A549 (cell line): Measurements from ENCODE around the gene WHRN. TPM values are rescaled to one million over a fixed set of nuclear protein-coding genes. Genes with fewer than 3 reads are reported as not detected.

ENCODE experiments used
- ATAC-seq, 2 experiments: fragments of 200-7000 bp in 1 of 2; fragments of >200 bp in 1 of 2; cut with Nextera tagmentation in 1 of 2; cut with Tn5 transposase in 1 of 2; 3 replicates each; pipeline versions ENCODE4 v1.8.0 to v1.9.1; 2018 to 2020; ENCODE audit warnings: mild to moderate bottlenecking in 1 of 2, moderate library complexity in 1 of 2
- CTCF ChIA-PET: fragments of 300-600 bp; sonication (Branson Sonifier 250); formaldehyde crosslinking; extraction: SDS; loops from one replicate; lab custom pipeline; 2021; ENCODE audit warnings: antibody characterized with exemption, inconsistent platforms; lab: Yijun Ruan, JAX
- POLR2A ChIA-PET: fragments of 350-600 bp; formaldehyde crosslinking; extraction: SDS; loops from one replicate; lab custom pipeline; 2021; ENCODE audit warnings: antibody characterized with exemption, inconsistent platforms; lab: Yijun Ruan, JAX
- DNase-seq, 2 experiments: peaks; one replicate each; pipeline versions ENCODE4 v3.0.0 to v3.0.0-alpha.2; 2011 to 2016; ENCODE audit warnings: low read depth in 1 of 2, low spot score in 1 of 2
- FAIRE-seq: peaks from 2 replicates; lab custom pipeline; 2011; peaks lifted over from hg19 to GRCh38; lab: Jason Lieb, UNC
- H3K27ac ChIP-seq, 2 experiments: fragments of >200 bp; sonication (Bioruptor Twin); formaldehyde crosslinking; 3 replicates each; pipeline ENCODE4 v1.5.1; 2016 to 2017
- H3K4me1 ChIP-seq: fragments of >200 bp; sonication (Bioruptor Twin); formaldehyde crosslinking; 3 replicates; pipeline ENCODE4 v1.6.1; 2016
- H3K4me2 ChIP-seq: fragments of >200 bp; sonication (Bioruptor Twin); formaldehyde crosslinking; 3 replicates; pipeline ENCODE4 v1.6.1; 2016
- H3K4me3 ChIP-seq: fragments of >200 bp; sonication (Bioruptor Twin); formaldehyde crosslinking; 3 replicates; pipeline ENCODE4 v1.5.1; 2016
- H3K9me3 ChIP-seq: fragments of >200 bp; sonication (Bioruptor Twin); formaldehyde crosslinking; 3 replicates; pipeline ENCODE4 v1.6.1; 2016
- BHLHE40 ChIP-seq: IDR thresholded peaks from 2 replicates; pipeline ENCODE4 v1.6.1; 2012; ENCODE audit warnings: low read depth, low read length, inconsistent platforms
- CHD4 ChIP-seq: fragments of 200-600 bp; sonication (generic); IDR thresholded peaks from 2 replicates; pipeline ENCODE4 v1.6.1; 2016; ENCODE audit warnings: antibody characterized with exemption, mild to moderate bottlenecking, borderline replicate concordance
- EHMT2 ChIP-seq: fragments of 200-600 bp; sonication (generic); IDR thresholded peaks from 2 replicates; pipeline ENCODE4 v1.6.1; 2016; ENCODE audit warnings: antibody characterized with exemption, low read depth, mild to moderate bottlenecking, moderate library complexity
- FOSB ChIP-seq: fragments of 250-450 bp; sonication (Bioruptor Pico); IDR thresholded peaks from 2 replicates; pipeline ENCODE4 v1.5.0; 2020; ENCODE audit warnings: mild to moderate bottlenecking, moderate library complexity
- HOXA7 ChIP-seq: fragments of 250-450 bp; sonication (Bioruptor Pico); IDR thresholded peaks from 2 replicates; pipeline ENCODE4 v1.5.0; 2020; ENCODE audit warnings: mild to moderate bottlenecking, moderate library complexity
- HOXB13 ChIP-seq: fragments of 250-450 bp; sonication (Bioruptor Pico); IDR thresholded peaks from 2 replicates; pipeline ENCODE4 v1.5.0; 2020; ENCODE audit warnings: low read depth, mild to moderate bottlenecking, moderate library complexity
- HOXB5 ChIP-seq: fragments of 250-450 bp; sonication (Bioruptor Pico); IDR thresholded peaks from 2 replicates; pipeline ENCODE4 v1.5.0; 2020; ENCODE audit warnings: mild to moderate bottlenecking, moderate library complexity
- JUN ChIP-seq, 2 experiments: fragments of >200 bp; sonication (Bioruptor Twin); formaldehyde crosslinking; IDR thresholded peaks; 2 replicates in 1 of 2; 3 replicates in 1 of 2; pipeline ENCODE4 v1.6.1; 2016 to 2017
- JUNB ChIP-seq: fragments of >200 bp; sonication (Bioruptor Twin); formaldehyde crosslinking; IDR thresholded peaks from 2 replicates; pipeline ENCODE4 v1.6.1; 2016
- MAFK ChIP-seq: fragments of 450-650 bp; IDR thresholded peaks from 2 replicates; pipeline ENCODE4 v1.6.1; 2014; ENCODE audit not compliant: partially characterized antibody
- PHF8 ChIP-seq: fragments of 200-600 bp; sonication (generic); IDR thresholded peaks from 2 replicates; pipeline ENCODE4 v1.6.1; 2016; ENCODE audit warnings: low read depth, mild to moderate bottlenecking, antibody characterized with exemption, moderate library complexity, borderline replicate concordance
- RFX5 ChIP-seq: fragments of 450-650 bp; IDR thresholded peaks from 2 replicates; pipeline ENCODE4 v1.7.1; 2014; ENCODE audit warnings: antibody characterized with exemption, mild to moderate bottlenecking, moderate library complexity
- RNF2 ChIP-seq: fragments of 200-600 bp; sonication (generic); IDR thresholded peaks from 2 replicates; pipeline ENCODE4 v1.6.1; 2016; ENCODE audit warnings: low read depth, mild to moderate bottlenecking, antibody characterized with exemption, moderate library complexity, borderline replicate concordance
- SREBF2 ChIP-seq: fragments of 450-650 bp; IDR thresholded peaks from 2 replicates; pipeline ENCODE4 v1.6.1; 2014; ENCODE audit warnings: mild to moderate bottlenecking, moderate library complexity
- TP53 ChIP-seq: fragments of 250-450 bp; sonication (Bioruptor Pico); IDR thresholded peaks from 2 replicates; pipeline ENCODE4 v1.5.0; 2021; ENCODE audit warnings: mild to moderate bottlenecking, moderate library complexity
- WGBS: methylation state at CpG from one replicate; pipeline ENCODE4 v1.1.6; 2017; ENCODE audit errors: missing lambda C conversion rate; 5-methylcytosine and 5-hydroxymethylcytosine counted together
- polyA plus RNA-seq, 4 experiments: library from polyadenylated mRNA; depleted of rRNA in 3 of 4; stranded (reverse); fragments of >200 nt; fragmentation: RNase III in 1 of 4; extraction: RNeasy Plus Mini Kit Qiagen cat#74134 plus additional on column Dnase treatment in 1 of 4; gene quantifications; 2 replicates in 3 of 4; 3 replicates in 1 of 4; pipeline ENCODE4 v1.2.3, GENCODE V29; 2011 to 2017
- TF ChIP-seq, protein P1 (sequence below): fragments of 450-650 bp; IDR thresholded peaks from 2 replicates; pipeline ENCODE4 v1.6.1; 2014; ENCODE audit warnings: antibody characterized with exemption
- TF ChIP-seq, protein P2 (sequence below): fragments of >200 bp; sonication (Bioruptor Twin); formaldehyde crosslinking; IDR thresholded peaks from 3 replicates; pipeline ENCODE4 v1.5.1; 2016

WHRN gene
- polyA plus RNA-seq, 2 of the 4 experiments (the other 2 are of a cell fraction), result 1.2 to 3.2 TPM

DNA sequence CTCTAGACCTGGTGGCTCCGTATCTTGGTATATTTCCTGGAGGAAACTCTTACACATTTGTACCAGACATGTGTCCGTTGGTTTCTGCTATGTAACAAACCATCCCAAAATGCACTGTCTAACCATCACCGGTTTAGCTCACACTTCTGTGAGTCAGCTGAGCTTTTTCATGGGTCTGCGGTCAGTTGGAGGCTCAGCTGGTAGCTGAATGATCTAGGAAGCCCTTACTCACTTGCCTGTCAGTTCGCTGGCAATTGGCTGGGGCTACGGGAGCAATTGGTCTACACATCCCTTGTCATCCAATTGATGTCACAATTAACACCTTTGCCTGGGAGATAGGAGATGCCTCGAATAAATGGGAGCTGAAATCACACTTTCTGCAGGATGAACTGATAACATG is 11.6 kb upstream of the WHRN start:
- Histone ChIP-seq H3K4me2 (no peak overlapping the region), H3K4me3 (no peak overlapping the region), H3K27ac (no peak overlapping the region), H3K4me1 (0 out of 3 replicates have a peak, but pooled peaks cover 3% of the 10 kb centered on the region), H3K9me3 (no peaks in the 10 kb centered on the region)
- POLR2A ChIA-PET, result no interaction called here
- DNase-seq (no peak), FAIRE-seq (no peak), ATAC-seq (peak; percentile 38 to 48; a peak in 2 of 6 replicates)
- WGBS, result 31% methylated on average over 7 of the region's 7 CpGs
- CTCF ChIA-PET, result interaction anchor here (1.7 to 2.9 kb wide), 3 partner anchors 8 to 32 kb away, joined by 4 to 19 read pairs (median 8); no protein-coding TSS in a partner anchor
- TF ChIP-seq PHF8 (no peak), RNF2 (no peak), FOSB (CRISPR knock-in tag) (no peak), EHMT2 (no peak), SREBF2 (no peak), HOXA7 (CRISPR knock-in tag) (no peak), BHLHE40 (no peak)
- TF ChIP-seq, protein P1, sequence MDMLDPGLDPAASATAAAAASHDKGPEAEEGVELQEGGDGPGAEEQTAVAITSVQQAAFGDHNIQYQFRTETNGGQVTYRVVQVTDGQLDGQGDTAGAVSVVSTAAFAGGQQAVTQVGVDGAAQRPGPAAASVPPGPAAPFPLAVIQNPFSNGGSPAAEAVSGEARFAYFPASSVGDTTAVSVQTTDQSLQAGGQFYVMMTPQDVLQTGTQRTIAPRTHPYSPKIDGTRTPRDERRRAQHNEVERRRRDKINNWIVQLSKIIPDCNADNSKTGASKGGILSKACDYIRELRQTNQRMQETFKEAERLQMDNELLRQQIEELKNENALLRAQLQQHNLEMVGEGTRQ, result no peak

DNA sequence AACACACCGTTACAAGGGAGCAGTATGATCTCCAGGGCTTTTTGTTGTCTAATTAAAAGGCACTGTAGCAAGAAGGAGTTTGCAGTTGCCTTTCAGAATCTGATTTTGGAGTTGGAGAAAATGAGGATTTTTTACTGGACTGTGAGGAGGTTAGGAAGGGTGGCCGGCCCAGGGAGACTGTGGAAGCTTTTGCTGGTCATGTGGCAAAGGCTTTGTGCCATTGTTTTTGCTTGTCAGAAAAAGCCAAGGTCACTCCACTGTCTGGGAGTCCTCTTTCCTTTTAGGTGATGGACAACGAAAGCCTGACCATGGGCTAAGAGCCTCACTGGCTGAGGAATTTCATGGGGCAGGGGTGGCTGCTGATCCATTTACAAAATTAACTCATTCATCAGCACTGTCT is 10.3 kb upstream of the WHRN start:
- FAIRE-seq, result no peak

GRCh38 chr9:114513959-114514267 is 8.6 kb upstream of the WHRN start:
- ChIA-PET CTCF (interaction anchor here (1.2 kb wide), 1 partner anchor 9 kb away, joined by 3 read pairs; no protein-coding TSS in a partner anchor), POLR2A (no interaction called here)
- no peaks in the 10 kb centered on the region for H3K4me1 ChIP-seq
- H3K4me3 ChIP-seq, result no peak overlapping the region
- TF ChIP-seq HOXB13 (CRISPR knock-in tag), result no peak
- TF ChIP-seq, protein P2, sequence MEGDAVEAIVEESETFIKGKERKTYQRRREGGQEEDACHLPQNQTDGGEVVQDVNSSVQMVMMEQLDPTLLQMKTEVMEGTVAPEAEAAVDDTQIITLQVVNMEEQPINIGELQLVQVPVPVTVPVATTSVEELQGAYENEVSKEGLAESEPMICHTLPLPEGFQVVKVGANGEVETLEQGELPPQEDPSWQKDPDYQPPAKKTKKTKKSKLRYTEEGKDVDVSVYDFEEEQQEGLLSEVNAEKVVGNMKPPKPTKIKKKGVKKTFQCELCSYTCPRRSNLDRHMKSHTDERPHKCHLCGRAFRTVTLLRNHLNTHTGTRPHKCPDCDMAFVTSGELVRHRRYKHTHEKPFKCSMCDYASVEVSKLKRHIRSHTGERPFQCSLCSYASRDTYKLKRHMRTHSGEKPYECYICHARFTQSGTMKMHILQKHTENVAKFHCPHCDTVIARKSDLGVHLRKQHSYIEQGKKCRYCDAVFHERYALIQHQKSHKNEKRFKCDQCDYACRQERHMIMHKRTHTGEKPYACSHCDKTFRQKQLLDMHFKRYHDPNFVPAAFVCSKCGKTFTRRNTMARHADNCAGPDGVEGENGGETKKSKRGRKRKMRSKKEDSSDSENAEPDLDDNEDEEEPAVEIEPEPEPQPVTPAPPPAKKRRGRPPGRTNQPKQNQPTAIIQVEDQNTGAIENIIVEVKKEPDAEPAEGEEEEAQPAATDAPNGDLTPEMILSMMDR, result no peak
- H3K27ac ChIP-seq, result no peak overlapping the region
- no peaks in the 10 kb centered on the region for H3K9me3 ChIP-seq
- ATAC-seq, result no peak
- WGBS, result 19% methylated on average over 1 of the region's 1 CpG
- no peak for DNase-seq
- no peak for FAIRE-seq
- no peak overlapping the region for H3K4me2 ChIP-seq

More for the DNA sequence above, 10.3 kb upstream of the WHRN start:
- no peak for TF ChIP-seq JUNB
- TF ChIP-seq RFX5, result no peak
- TF ChIP-seq CHD4, result no peak
- no peak for TF ChIP-seq TP53 (CRISPR knock-in tag)
- TF ChIP-seq JUN (IDR thresholded peaks at IDR 0.05), result no peak
- TF ChIP-seq MAFK, result no peak
- no peak for TF ChIP-seq HOXB5
- TF ChIP-seq FOSB (CRISPR knock-in tag), result no peak
- 28% methylated on average over 3 of the region's 3 CpGs for WGBS
- no peak for ATAC-seq
- DNase-seq, result no peak
- H3K27ac ChIP-seq, result no peak overlapping the region
- POLR2A ChIA-PET, result no interaction called here
- no peak overlapping the region for H3K4me2 ChIP-seq
- H3K4me1 ChIP-seq, result no peaks in the 10 kb centered on the region
- H3K9me3 ChIP-seq, result no peaks in the 10 kb centered on the region
- CTCF ChIA-PET, result interaction anchor here (1.0 to 2.9 kb wide), 5 partner anchors 8 to 110 kb away, joined by 3 to 19 read pairs (median 4); no protein-coding TSS in a partner anchor
- no peak overlapping the region for H3K4me3 ChIP-seq
